Trophoblast cell (in vitro differentiated cells and primary cell): Measurements from ENCODE around the gene HES6.

ENCODE experiments used
- DNase-seq, 2 donors: peaks; one replicate each; pipeline ENCODE4 v3.0.0-alpha.2; 2016
- H2AFZ ChIP-seq: 2 replicates; pipeline ENCODE4 v1.6.1; 2013; ENCODE audit warnings: low read length, moderate library complexity, mild to moderate bottlenecking; ENCODE audit not compliant: insufficient read depth, poor library complexity
- H2AK5ac ChIP-seq: 2 replicates; pipeline ENCODE4 v1.6.1; 2013; ENCODE audit warnings: mild to moderate bottlenecking, low read length
- H2BK120ac ChIP-seq: 2 replicates; pipeline ENCODE4 v1.6.1; 2013; ENCODE audit warnings: low read length, mild to moderate bottlenecking, moderate library complexity; ENCODE audit not compliant: insufficient read depth, poor library complexity
- H2BK12ac ChIP-seq: 2 replicates; pipeline ENCODE4 v1.6.1; 2013; ENCODE audit warnings: mild to moderate bottlenecking, low read length, moderate library complexity
- H2BK5ac ChIP-seq: 2 replicates; pipeline ENCODE4 v1.6.1; 2013; ENCODE audit warnings: low read length, low read depth, moderate library complexity, mild to moderate bottlenecking; ENCODE audit not compliant: poor library complexity
- H3K14ac ChIP-seq: 2 replicates; pipeline ENCODE4 v1.6.1; 2013; ENCODE audit warnings: mild to moderate bottlenecking, low read length
- H3K18ac ChIP-seq: 2 replicates; pipeline ENCODE4 v1.6.1; 2013; ENCODE audit warnings: mild to moderate bottlenecking, low read length
- H3K23ac ChIP-seq: 2 replicates; pipeline ENCODE4 v1.6.1; 2013; ENCODE audit warnings: low read length
- H3K27ac ChIP-seq: 2 replicates; pipeline ENCODE4 v1.5.1; 2013; ENCODE audit warnings: low read depth, mild to moderate bottlenecking, inconsistent platforms, low read length, moderate library complexity
- H3K27me3 ChIP-seq: 2 replicates; pipeline ENCODE4 v1.6.1; 2013; ENCODE audit warnings: inconsistent platforms, mild to moderate bottlenecking, low read length, moderate library complexity; ENCODE audit not compliant: insufficient read depth
- H3K36me3 ChIP-seq, 2 experiments: 1 replicate in 1 of 2; 2 replicates in 1 of 2; pipeline ENCODE4 v1.6.1; 2013; ENCODE audit warnings: low read length in 2 of 2, mild to moderate bottlenecking in 2 of 2, moderate library complexity in 1 of 2; ENCODE audit not compliant: insufficient read depth in 2 of 2, control insufficient read depth in 1 of 2
- H3K4ac ChIP-seq: 2 replicates; pipeline ENCODE4 v1.6.1; 2013; ENCODE audit warnings: low read depth, mild to moderate bottlenecking, low read length, moderate library complexity
- H3K4me1 ChIP-seq, 2 experiments: 1 replicate in 1 of 2; 2 replicates in 1 of 2; pipeline ENCODE4 v1.6.1; 2013; ENCODE audit warnings: low read length in 2 of 2, mild to moderate bottlenecking in 2 of 2, moderate library complexity in 1 of 2; ENCODE audit not compliant: insufficient read depth in 2 of 2, control insufficient read depth in 1 of 2
- H3K4me2 ChIP-seq: 2 replicates; pipeline ENCODE4 v1.6.1; 2013; ENCODE audit warnings: inconsistent platforms, mild to moderate bottlenecking, low read length, moderate library complexity
- H3K4me3 ChIP-seq: 2 replicates; pipeline ENCODE4 v1.5.1; 2013; ENCODE audit warnings: mild to moderate bottlenecking, low read depth, low read length, inconsistent platforms
- H3K79me1 ChIP-seq: one replicate; pipeline ENCODE4 v1.6.1; 2013; ENCODE audit warnings: low read length
- H3K79me2 ChIP-seq: 2 replicates; pipeline ENCODE4 v1.6.1; 2013; ENCODE audit warnings: low read length, mild to moderate bottlenecking; ENCODE audit not compliant: control insufficient read depth, insufficient read depth, poor library complexity
- H3K9ac ChIP-seq: 2 replicates; pipeline ENCODE4 v1.6.1; 2013; ENCODE audit warnings: mild to moderate bottlenecking, low read length
- H3K9me3 ChIP-seq: 2 replicates; pipeline ENCODE4 v1.6.1; 2013; ENCODE audit warnings: low read depth, mild to moderate bottlenecking, control low read depth, inconsistent platforms, low read length; ENCODE audit not compliant: insufficient read depth
- H4K12ac ChIP-seq: 2 replicates; pipeline ENCODE4 v1.6.1; 2013; ENCODE audit warnings: low read depth, mild to moderate bottlenecking, low read length, moderate library complexity
- H4K8ac ChIP-seq: 2 replicates; pipeline ENCODE4 v1.6.1; 2013; ENCODE audit warnings: low read depth, mild to moderate bottlenecking, low read length, moderate library complexity
- H4K91ac ChIP-seq: one replicate; pipeline ENCODE4 v1.6.1; 2013; ENCODE audit warnings: low read depth, mild to moderate bottlenecking, low read length, moderate library complexity
- WGBS: extraction: QIAGEN DNeasy Blood & Tissue Kit; methylation state at CpG from one replicate; pipeline ENCODE4 v1.1.7; 2013; ENCODE audit warnings: missing lambda C conversion rate; ENCODE audit not compliant: insufficient read length, insufficient coverage; ENCODE audit errors: extremely low coverage; 5-methylcytosine and 5-hydroxymethylcytosine counted together

Gene HES6

DNA sequence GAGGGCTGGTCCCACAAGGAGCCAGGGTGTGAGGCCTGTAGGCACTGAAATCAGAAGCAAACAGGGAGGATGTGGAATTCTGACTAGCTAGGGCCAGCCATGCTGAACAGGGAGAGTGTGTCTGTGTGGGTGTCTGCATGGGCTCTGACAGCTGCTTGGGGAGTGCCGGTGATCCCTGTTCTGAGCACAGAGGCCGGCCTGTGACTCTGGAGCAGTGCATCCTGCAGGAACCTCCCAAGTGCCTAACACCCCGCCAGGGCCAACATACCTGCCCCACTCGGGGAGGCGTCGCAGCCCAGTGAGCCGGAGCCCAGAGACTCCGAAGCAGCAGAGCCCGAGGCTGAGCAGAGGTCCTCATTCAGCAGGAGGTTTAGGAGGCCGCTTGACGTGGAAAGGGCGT is 11.5 kb upstream of the HES6 start:
- Histone ChIP-seq H2AFZ (no peak overlapping the region), H3K27me3 (no peaks in the 10 kb centered on the region), H3K36me3 (peaks cover 3 to 5% of the 10 kb centered on the region in 2 experiments), H3K9ac (no peak overlapping the region), H2BK120ac (no peak overlapping the region), H4K91ac (no peak overlapping the region), H3K79me1 (no peaks in the 10 kb centered on the region), H3K4ac (no peak overlapping the region), H3K9me3 (no peaks in the 10 kb centered on the region), H3K14ac (no peak overlapping the region), H3K4me2 (no peak overlapping the region), H3K23ac (no peak overlapping the region), H2AK5ac (no peak overlapping the region), H4K12ac (no peak overlapping the region), H3K79me2 (no peaks in the 10 kb centered on the region), H4K8ac (no peak overlapping the region), H3K18ac (no peak overlapping the region), H2BK5ac (no peak overlapping the region), H2BK12ac (no peak overlapping the region), H3K4me3 (no peak overlapping the region), H3K27ac (no peak overlapping the region), H3K4me1 (no peaks in the 10 kb centered on the region)
- no CpG with 5 or more reads among the region's 12 CpGs for WGBS
- no peak for DNase-seq

DNA sequence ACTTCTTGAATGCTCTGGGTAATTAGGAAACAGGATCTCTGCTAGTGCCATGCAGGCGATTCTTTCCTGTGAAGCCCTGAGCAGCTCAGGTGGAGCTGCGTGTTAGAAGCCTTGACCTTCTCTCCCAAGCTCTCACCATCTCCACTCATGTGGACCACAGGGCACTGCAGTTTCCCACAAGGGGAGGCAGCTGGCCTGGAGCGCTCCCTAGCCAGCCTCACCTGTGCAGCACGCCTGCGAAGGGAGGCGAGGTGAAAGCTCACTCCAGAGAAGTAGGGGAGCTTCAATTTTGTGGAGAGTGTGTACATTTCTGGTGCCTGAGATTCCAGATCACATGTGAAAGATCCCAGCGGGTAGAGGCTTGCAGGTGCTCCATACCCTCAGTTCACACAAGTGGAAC is 11.1 kb upstream of the HES6 start:
- Histone ChIP-seq H3K18ac (no peak overlapping the region), H2AK5ac (no peak overlapping the region), H3K4me3 (no peak overlapping the region), H3K4ac (no peak overlapping the region), H3K9me3 (no peaks in the 10 kb centered on the region), H3K14ac (no peak overlapping the region), H2BK120ac (no peak overlapping the region), H3K4me1 (no peaks in the 10 kb centered on the region), H4K12ac (no peak overlapping the region), H3K79me2 (no peaks in the 10 kb centered on the region), H4K8ac (no peak overlapping the region), H3K9ac (no peak overlapping the region), H3K36me3 (peaks cover 3 to 5% of the 10 kb centered on the region in 2 experiments), H2AFZ (no peak overlapping the region), H3K27ac (no peak overlapping the region), H2BK5ac (no peak overlapping the region), H2BK12ac (no peak overlapping the region), H3K27me3 (no peaks in the 10 kb centered on the region), H3K4me2 (no peak overlapping the region), H3K23ac (no peak overlapping the region), H4K91ac (no peak overlapping the region), H3K79me1 (no peaks in the 10 kb centered on the region)
- no peak for DNase-seq
- WGBS, result no CpG with 5 or more reads among the region's 7 CpGs

DNA sequence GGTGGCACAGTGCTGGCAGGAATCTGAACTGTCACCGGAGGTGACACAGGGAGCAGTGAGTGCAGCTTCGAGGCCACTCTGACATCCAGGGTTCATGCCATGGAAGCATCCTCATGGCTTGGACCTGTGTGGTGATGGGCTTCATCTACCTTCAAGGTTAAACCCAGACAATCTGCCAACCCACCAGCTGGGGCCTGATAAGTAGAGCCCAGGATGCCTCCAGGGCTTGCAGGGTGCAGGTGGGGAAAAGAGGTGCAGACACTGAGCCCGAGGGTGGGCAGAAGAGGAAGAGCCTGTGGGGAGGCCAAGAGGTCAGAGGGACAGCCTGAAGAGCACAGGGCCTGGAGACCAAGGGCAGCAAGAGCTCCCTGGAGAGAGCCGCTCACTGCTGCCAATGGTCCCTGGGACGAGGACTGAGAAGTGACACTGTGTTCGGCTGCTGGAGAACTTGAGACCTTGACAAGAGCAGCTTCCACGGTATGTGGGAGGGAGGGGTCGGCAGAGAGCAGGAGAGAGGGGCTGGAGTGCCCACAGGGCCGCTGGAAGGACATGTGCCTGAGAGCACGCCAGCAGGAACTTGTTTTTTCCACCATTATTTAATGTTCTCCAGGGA is 8.1 kb upstream of the HES6 start:
- Histone ChIP-seq H3K23ac (no peak overlapping the region), H4K12ac (no peak overlapping the region), H3K4me3 (no peak overlapping the region), H2AFZ (no peak overlapping the region), H3K14ac (no peak overlapping the region), H3K9me3 (no peaks in the 10 kb centered on the region), H3K27me3 (no peaks in the 10 kb centered on the region), H3K4ac (no peak overlapping the region), H3K36me3 (peaks cover 0 to under 1% of the 10 kb centered on the region in 2 experiments), H3K9ac (no peak overlapping the region), H3K27ac (no peak overlapping the region), H3K4me1 (no peaks in the 10 kb centered on the region), H4K91ac (no peak overlapping the region), H3K79me2 (no peaks in the 10 kb centered on the region), H2BK5ac (no peak overlapping the region), H3K79me1 (no peaks in the 10 kb centered on the region), H3K18ac (no peak overlapping the region), H2BK120ac (no peak overlapping the region), H3K4me2 (no peak overlapping the region), H4K8ac (no peak overlapping the region), H2AK5ac (no peak overlapping the region), H2BK12ac (no peak overlapping the region)
- no peak for DNase-seq
- no CpG with 5 or more reads among the region's 10 CpGs for WGBS

DNA sequence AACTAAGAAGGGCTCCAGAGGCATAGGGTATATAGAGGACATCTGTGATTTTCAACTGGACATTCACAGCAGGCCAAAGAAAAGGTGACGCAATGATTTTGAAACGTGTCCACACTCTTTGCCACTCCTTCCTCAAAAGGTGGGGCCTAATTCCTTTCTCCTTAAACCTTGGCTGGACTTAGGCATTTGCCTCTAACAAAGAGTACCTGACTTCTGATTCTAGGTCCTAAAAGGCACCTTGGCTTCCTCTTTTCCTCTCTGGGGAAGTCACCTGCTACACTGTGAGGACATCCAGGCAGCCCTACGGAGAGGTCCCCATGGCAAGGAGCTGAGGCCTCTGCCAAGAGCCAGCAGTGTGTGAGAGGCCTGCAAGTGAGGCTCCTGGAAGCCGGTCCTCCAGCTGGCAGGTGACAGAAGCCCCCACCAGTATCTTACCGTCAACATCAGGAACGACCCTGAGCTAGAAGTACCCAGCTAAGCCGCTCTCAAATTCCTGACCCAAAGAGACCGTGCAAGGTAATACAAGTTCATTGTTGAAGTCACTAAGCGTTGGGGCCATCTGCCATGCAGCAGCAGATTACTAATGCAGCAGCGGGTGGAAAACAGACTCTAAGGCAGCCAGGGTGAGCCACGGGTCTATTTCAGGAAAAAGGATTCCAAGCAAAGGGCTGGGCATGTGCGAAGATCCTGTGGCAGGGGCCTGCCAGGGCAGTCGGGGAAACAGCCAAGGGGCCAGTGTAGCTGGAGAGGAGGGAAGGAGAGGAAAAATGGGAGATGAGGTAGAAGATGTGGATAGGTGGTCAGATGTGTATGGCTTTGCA is 7.4 kb upstream of the HES6 start:
- Histone ChIP-seq H3K18ac (no peak overlapping the region), H3K36me3 (no peaks in the 10 kb centered on the region), H3K14ac (no peak overlapping the region), H3K27ac (no peak overlapping the region), H3K9me3 (no peaks in the 10 kb centered on the region), H2AFZ (no peak overlapping the region), H2AK5ac (no peak overlapping the region), H4K8ac (no peak overlapping the region), H3K4me2 (no peak overlapping the region), H3K4me1 (no peaks in the 10 kb centered on the region), H2BK12ac (no peak overlapping the region), H4K12ac (no peak overlapping the region), H3K79me2 (no peaks in the 10 kb centered on the region), H3K23ac (no peak overlapping the region), H3K27me3 (no peaks in the 10 kb centered on the region), H4K91ac (no peak overlapping the region), H3K9ac (no peak overlapping the region), H3K4ac (no peak overlapping the region), H2BK5ac (no peak overlapping the region), H3K79me1 (no peaks in the 10 kb centered on the region), H3K4me3 (no peak overlapping the region), H2BK120ac (no peak overlapping the region)
- WGBS, result no CpG with 5 or more reads among the region's 13 CpGs
- DNase-seq, result peak in 1 of 2 donors; percentile 43
